GM21528 (cell line): ENCODE results near the gene TFB1M.
A peak's percentile ranks its signal among the peaks of the same experiment; 100 is the strongest.
"Not testable (repeated sequence)": the region's sequence is repeated elsewhere in the genome, so short reads cannot be mapped to it uniquely, and the experiment has no call there.

Experiments used
- ATAC-seq: cut with Tn5 transposase; IDR thresholded peaks from one replicate; pipeline ENCODE4 v1.9.1; 2021; ENCODE audit warnings: mild to moderate bottlenecking, moderate library complexity; ENCODE audit not compliant: unreplicated experiment, low FRiP score

TFB1M gene

DNA sequence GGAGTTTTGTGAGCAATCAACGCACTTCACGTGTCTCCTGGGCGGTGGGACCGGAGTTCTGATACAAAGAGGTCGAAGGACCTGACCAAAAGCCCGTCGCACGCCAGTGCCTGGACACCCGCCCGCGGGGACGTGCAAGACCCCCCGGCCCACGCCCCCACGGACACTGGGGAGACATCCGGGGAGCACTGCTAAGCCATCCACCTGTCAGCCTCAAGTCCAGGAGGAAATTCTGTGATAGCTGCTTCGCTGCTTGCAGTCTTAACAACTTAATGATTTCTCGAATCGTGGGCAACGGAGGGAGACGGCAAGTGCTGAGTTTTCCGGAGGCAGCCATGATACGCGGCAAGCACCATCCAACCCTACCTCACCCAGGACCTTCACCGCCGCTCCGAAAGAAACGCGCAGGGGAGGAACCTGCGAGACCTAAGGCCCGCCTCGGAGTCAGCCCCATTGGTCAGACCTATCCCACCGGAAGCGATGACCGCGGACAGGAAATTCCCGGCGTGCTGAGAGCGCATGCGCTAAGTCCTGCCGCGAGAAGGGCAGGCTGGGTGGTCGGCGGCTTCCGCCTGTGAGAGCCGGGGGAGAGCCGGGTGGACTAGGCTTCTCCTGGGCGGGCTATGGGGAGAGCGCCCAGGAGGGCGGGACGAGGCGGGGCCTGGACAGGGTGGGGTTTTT, at the start of gene TFB1M:
TFB1M (minus strand) TSS at position 393 of the 681 bp plus-strand sequence; CDS start at position 337, 56 bp downstream.
- ATAC-seq = peak; percentile 96

DNA sequence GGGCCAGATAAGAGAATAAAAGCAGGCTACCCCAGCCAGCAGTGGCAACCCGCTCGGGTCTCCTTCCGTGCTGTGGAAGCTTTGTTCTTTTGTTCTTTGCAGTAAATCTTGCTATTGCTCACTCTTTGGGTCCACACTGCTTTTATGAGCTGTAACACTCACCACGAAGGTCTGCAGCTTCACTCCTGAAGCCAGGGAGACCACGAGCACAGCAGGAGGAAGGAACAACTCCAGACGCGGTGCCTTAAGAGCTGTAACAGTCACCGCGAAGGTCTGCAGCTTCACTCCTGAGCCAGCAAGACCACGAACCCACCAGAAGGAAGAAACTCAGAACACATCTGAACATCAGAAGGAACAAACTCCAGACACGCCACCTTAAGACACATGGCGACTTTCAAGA, 49.7 kb upstream of the TFB1M start:
- ATAC-seq = not testable (repeated sequence)

DNA sequence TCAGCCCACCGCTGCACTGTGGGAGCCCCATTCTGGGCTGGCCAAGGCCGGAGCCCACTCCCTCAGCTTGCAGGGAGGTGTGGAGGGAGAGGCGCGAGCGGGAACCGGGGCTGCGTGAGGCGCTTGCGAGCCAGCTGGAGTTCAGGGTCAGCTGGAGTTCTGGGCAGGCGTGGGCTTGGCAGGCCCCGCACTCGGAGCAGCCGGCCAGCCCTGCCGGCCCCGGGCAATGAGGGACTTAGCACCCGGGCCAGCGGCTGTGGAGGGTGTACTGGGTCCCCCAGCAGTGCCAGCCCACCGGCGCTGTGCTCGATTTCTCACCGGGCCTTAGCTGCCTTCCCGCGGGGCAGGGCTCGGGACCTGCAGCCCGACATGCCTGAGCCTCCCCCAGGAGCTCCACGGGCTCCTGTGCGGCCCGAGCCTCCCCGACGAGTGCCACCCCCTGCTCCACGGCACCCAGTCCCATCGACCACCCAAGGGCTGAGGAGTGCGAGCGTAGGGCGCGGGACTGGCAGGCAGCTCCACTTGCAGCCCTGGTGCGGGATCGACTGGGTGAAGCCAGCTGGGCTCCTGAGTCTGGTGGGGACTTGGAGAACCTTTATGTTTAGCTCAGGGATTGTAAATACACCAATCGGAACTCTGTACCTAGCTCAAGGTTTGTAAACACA, 48.8 kb upstream of the TFB1M start:
- ATAC-seq = not testable (repeated sequence)

DNA sequence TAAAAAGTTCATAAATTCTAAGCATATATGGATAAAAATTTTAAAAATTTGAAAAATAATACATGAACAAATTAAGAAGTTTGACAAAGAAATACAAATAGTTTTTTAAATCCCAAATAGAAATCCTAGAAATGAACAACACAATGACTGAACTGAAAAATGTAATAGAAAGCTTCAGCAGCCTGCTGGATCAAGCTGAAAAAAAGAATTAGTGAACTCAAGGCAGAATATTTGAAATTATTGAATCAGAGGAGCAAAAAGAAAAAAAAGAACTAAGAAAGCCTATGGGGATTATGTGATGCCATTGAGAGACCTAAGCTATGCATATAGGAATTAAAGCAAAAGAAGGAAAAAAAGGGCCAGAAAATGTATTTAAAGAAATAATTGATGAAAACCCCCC, 39.9 kb upstream of the TFB1M start:
- no peak for ATAC-seq

DNA sequence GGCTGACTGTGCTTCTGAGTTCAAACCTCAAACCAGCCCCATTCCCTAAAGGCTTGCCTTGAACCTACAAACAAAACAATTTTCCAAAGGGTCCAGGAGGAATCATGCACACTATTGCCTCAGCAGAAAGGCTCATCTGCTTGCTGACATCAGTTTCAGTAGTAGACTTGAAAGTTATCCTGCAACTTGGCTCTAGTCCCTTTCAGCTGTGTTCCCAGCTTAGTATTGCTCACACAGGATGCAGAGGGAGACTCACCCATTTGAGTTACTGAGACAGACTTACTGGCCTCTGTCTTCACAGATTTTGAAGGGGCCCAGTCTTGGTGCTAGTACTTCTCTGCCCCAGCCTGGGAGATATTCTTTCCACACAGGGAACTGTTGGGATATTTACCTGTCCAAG, 38.5 kb upstream of the TFB1M start:
- no peak for ATAC-seq

DNA sequence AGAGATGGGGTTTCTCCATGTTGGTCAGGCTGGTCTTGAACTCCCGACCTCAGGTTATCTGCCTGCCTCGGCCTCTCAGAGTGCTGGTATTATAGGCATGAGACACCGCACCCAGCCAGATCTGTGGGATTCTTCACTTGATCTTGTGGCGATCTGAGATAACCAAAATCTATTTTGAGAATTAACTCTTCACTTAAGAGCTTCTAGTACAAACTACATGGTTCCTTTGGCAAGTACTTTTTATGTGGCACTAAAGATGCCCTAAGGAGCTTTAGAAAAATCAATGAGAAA, 37.8 kb upstream of the TFB1M start:
- ATAC-seq = no peak

DNA sequence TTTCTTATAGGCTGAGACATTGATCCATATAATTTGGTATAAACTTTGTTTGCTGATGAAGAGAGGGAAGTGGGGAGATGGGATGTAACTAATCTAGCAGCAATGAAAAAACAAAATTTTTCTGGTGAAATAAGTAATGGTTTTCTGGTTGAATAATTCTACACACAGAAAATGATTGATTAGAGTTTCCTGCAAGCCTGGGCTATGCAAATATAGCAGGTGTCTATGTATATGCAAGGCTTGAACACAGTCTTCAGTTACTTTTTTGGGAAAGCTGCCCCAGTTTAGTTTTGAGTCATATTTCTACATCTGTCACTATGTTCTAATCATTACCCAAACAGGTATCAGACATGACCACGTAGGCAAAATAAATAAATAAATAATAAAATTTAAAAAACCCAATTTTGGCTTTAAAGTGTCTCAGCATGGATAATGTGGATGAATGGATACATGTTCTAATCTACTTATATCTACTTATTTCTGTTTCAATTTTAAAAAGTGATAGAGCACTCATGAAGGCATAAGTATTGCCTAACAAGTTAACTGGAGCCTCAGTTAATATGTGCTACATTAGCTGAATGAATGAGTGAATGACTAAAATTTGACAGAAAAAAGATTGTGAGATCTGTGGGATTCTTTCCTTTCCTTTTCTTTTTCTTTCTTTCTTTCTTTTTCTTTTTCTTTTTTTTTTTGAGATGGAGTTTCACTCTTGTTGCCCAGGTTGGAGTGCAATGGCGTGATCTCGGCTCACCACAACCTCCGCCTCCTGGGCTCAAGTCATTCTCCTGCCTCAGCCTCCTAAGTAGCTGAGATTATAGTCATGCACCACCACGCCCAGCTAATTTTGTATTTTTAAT, 37.2 kb upstream of the TFB1M start:
- ATAC-seq = peak; percentile 98

DNA sequence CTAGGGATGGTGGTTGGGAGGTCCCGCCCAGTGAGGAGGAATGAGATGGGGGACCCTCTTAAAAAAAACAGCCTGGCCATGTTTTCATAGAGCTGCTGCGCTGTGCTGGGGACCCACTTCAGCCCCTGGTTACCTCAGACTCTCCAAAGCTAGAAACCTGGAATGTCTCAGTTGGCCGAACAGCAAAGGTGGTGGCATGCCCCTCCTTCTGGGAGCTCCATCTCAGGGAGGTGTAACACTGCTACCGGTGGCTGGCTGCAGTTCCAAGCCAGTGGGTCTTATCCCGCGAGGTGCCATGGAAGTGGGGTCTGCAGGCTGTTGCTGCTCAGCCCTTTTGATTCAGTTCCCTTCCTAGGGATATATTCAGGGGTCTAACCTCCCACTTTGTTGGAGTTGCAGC, 35.7 kb upstream of the TFB1M start:
- ATAC-seq = no peak

DNA sequence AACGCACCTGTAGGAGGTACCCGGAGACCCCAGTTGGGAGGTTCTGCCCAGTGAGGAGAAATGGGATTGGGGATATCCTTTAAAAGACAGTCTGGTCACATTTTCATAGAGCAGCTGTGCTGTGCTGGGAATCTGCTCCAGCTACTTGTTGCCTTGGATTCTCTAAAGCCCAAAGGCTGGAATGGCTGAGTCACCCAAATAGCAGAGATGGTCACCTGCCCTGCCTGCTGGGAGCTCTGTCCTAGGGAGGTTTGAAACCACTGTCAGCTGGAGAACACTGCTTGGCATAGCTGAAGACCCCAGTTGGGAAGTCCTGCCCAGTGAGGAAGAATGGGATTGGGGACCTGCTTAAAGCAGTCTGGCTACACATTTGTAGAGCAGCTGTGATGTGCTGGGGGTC, 34.8 kb upstream of the TFB1M start:
- ATAC-seq = no peak

DNA sequence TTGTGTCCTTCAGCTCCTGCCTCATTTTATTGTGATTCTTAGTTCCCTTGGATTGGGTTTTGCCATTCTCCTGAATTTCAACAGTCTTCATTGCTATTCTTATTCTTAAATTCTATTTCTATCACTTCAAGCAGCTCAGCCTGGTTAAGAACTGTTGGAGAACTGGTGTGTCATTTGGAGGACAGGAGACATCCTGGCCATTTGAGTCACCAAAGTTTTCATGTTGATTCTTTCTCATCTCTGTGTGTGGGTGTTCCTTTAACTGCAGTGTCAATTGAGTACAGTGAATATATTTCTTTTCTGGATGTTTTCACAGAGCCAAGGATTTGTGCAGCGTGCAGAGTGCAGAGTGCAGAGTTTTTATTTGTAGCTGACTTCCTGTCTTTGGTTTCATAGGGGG, 33.5 kb upstream of the TFB1M start:
- no peak for ATAC-seq

DNA sequence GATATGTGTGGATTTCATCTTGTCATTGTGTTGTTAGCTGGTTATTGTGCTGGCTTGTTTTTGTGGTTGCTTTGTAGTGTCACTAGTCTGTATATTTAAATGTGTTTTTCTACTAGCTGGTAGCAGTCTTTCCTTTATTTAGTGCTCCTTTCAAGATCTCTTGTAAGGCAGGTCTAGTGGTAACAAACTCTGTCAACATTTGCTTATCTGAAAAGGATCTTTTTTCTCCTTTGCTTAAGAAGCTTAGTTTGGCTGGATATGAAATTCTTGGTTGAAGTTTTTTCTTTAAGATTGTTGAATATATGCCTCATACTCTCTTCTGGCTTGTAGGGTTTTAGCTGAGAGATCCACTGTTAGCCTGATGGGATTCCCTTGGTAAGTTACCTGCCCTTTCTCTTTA, 32.7 kb upstream of the TFB1M start:
- no peak for ATAC-seq

DNA sequence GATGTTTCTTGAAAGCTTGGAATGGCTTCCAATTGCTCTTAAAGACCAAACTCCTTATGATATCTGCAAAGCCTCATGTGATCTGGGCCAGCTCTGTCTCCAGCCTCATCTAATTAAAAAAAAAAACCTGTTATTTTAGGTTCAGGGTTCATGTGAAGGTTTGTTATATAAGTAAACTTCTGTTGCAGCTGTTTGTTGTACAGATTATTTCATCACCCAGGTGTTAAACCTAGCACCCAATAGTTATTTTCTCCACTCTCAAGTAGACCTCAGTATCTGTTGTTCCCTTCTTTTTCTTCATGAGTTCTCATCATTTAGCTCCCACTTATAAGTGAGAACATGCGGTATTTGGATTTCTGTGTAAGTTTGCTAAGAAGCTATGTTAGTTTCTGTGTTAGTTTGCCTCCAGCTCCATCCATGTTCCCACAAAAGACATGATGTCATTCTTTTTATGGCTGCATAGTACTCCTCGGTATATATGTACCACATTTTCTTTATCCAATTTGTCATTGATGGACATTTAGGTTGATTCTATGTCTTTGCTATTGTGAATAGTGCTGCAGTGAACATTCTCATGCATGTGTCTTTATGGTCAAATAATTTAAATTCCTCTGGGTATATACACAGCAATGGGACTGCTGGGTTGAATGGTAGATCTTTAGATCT, 30.2 kb upstream of the TFB1M start:
- no peak for ATAC-seq

DNA sequence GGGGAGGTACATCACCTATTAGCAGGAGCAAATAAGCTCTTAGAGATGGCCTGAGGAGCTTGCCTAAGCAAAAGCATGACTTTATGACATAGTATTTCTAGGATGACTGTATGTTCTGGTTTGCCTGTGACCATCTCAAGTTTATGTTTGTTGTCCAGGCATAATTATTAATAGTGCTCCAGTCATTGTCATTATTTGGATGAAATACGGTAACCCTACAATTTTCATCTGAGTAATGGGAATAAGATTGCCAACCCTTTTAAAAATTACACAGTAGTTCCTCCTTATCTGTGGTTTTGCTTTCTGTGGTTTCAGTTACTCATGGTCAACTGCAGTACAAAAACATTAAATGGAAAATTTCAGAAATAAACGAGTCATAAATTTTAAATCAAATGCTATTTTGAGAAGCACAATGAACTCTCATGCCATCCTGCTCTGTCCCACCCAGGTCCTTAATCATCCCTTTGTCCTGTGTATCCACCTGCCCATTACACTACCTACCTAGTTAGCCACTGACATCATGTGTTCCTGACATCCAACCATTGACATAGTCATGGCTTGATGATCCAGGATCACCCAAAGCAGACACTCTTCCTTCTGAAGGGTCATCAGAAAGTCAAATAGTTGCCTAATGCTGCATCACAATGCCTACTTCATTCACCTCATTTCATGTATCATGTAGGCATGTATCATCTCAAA, 27.0 kb upstream of the TFB1M start:
- ATAC-seq = peak; percentile 76

DNA sequence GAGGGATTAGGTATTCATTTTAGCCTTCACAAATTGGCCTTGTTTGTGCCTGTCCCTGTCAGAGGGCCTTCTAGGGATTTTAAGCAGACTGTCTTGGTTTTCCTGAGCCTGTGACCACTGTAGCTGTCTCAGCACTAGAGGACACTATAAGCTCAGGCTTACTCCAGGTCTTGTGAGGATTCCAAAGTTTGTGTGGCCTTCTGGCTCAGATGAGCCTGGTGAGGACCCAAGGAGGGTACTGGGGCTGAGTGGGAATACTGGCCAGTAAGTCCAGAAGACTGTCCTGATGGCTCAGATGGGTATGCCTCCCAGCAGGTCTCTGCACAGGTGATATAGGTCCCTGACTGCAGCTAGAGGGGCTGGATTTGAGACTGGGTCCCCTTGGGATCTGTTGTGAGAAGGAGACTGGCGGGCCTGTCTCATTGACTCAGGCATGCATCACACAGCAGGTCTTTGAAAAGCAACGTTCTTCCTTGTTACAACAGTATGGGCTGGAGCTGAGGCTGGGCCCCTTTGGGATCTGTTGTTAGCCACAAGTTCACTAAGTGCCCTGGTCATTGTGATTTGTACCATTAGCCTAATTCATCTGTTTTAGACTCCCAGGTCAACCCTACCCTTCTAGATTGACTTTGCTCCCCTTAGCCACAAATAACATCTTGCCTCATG, 26.3 kb upstream of the TFB1M start:
- peak; percentile 33 for ATAC-seq

DNA sequence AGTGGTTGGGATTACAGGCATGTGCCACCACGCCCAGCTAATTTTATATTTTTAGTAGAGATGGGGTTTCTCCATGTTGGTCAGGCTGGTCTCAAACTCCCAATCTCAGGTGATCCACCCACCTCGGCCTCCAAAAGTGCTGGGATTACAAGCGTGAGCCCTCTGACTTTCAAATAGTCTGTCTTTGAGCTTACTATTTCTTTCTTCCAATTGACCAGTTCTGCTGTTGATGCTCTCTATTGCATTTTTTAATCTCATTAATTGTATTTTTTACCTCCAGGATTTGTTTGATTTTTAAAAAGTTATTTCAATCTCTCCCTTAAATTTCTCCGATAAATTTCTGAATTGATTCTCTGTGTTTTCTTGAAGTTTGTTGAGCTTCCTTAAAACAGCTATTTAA, 25.6 kb upstream of the TFB1M start:
- ATAC-seq = not testable (repeated sequence)

DNA sequence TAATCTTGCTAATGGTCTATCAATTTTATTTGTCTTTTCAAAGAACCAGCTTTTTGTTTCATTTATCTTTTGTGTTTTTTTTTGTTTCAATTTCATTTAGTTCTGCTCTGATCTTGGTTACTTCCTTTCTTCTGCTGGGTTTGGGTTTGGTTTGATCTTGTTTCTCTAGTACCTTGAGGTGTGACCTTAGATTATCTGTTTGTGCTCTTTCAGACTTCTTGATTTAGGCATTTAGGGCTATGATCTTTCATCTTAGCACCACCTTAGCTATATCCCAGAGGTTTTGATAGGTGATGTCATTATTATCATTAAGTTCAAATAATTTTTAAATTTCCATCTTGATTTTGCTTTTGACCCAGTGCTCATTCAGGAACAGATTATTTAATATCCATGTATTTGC, 24.0 kb upstream of the TFB1M start:
- ATAC-seq = not testable (repeated sequence)

DNA sequence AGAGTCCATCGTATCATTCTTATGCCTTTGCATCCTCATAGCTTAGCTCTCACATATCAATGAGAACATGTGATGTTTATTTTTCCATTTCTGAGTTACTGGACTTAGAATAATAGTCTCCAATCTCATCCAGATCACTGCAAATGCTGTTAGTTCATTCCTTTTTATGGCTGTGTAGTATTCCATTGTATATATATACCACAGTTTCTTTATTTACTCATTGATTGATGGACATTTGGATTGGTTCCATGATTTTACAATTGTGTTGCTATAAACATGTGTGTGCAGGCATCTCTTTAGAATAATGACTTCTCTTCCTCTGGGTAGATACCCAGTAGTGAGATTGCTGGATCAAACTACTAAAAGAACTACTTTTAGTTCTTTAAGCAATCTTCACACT, 21.0 kb upstream of the TFB1M start:
- no peak for ATAC-seq

DNA sequence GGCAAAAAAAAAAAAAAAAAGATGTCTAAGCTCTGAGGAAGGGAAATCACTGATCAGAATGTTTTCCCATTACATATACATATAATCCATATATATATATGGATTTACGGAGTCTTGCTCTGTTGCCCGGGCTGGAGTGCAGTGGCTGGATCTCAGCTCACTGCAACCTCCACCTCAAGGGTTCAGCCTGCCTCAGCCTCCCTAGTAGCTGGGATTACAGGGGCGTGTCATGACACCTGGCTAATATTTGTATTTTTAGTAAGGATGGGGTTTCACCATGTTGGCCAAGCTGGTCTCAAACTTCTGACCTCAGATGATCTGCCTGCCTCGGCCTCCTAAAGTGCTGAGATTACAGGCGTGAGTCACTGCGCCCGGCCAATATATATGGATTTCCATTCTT, 19.8 kb upstream of the TFB1M start:
- ATAC-seq = peak; percentile 15

DNA sequence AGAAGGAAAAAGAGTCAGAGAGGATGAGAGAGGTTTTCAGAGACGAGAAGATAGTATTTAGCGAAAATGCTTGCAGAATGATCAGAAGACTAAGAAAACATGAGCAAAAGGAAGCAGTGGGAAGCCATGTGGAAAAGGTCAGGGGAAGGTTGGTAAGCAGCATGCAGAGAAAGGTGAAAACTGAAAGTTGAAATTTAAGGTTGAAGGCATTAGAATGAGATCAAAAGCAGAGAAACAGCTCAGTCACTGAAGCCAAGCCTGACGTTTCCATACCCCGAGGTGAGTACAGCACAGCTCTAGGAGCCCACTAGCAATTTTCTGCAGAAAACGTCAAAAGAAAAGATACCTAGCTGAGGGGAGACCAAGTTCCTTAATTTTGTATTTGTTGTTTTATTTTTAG, 19.1 kb upstream of the TFB1M start:
- peak; percentile 84 for ATAC-seq

DNA sequence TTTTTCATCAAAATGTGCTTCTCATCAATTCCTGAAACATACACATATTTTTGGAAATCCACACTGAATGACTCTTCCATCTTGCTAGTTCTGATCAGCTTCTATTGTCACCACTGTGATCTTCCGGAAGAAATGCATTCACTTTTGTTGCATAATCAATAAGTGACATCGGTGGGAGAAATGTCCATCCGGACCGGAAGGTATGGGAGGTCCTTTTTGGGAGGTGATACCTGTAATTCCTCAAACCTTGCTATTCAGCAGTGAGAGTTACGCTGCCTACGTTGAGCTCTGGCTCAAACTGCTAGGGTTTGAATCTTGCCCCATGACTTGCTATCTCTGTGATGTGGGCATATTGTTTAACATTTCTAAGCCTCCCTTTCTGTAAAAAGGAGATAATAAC, 16.6 kb upstream of the TFB1M start:
- ATAC-seq = no peak
